ENCODE data around the gene SPOPL. TPM values are rescaled to one million over a fixed set of nuclear protein-coding genes. Genes with fewer than 3 reads are reported as not detected.

SPOPL gene
- polyA plus RNA-seq, 1 donor: 13.2 TPM

- DNase-seq (ENCODE audit: low read depth): no peak
Observed at GRCh38 chr2:138494265-138494966, 7.2 kb upstream of the SPOPL start.

GRCh38 chr2:138495384-138495783 lies 6.2 kb upstream of the SPOPL start:
- no peak for DNase-seq (ENCODE audit: low read depth)

GRCh38 chr2:138496096-138496651 lies 5.4 kb upstream of the SPOPL start:
- no peak for DNase-seq (ENCODE audit: low read depth)

GRCh38 chr2:138497294-138497693 lies 4.3 kb upstream of the SPOPL start:
- no peak for DNase-seq (ENCODE audit: low read depth)

- no peak for DNase-seq (ENCODE audit: low read depth)
Observed at GRCh38 chr2:138499684-138500083, 1.9 kb upstream of the SPOPL start.

- no peak for DNase-seq (ENCODE audit: low read depth)
Observed at GRCh38 chr2:138500592-138501424, 762 bp upstream of the SPOPL start.

GRCh38 chr2:138502255-138503086 lies 901 bp downstream of the SPOPL start:
- DNase-seq (ENCODE audit: low read depth): no peak

- DNase-seq (ENCODE audit: low read depth): no peak
Observed at GRCh38 chr2:138503087-138503442, 1.5 kb downstream of the SPOPL start.

GRCh38 chr2:138503652-138504051 lies 2.1 kb downstream of the SPOPL start:
- DNase-seq (ENCODE audit: low read depth): no peak

- no peak for DNase-seq (ENCODE audit: low read depth)
Observed at GRCh38 chr2:138504092-138504491, 2.5 kb downstream of the SPOPL start.

- DNase-seq (ENCODE audit: low read depth): no peak
Observed at GRCh38 chr2:138504546-138505235, 3.1 kb downstream of the SPOPL start.

GRCh38 chr2:138507267-138507666 lies 5.7 kb downstream of the SPOPL start:
- DNase-seq (ENCODE audit: low read depth): no peak

- no peak for DNase-seq (ENCODE audit: low read depth)
Observed at GRCh38 chr2:138510319-138510718, 8.7 kb downstream of the SPOPL start.

- no peak for DNase-seq (ENCODE audit: low read depth)
Observed at GRCh38 chr2:138512672-138513071, 11.1 kb downstream of the SPOPL start.

- no peak for DNase-seq (ENCODE audit: low read depth)
Observed at GRCh38 chr2:138514173-138514572, 12.6 kb downstream of the SPOPL start.

- no peak for DNase-seq (ENCODE audit: low read depth)
Observed at GRCh38 chr2:138515092-138515491, 13.5 kb downstream of the SPOPL start.

- DNase-seq (ENCODE audit: low read depth): no peak
Observed at GRCh38 chr2:138516030-138516704, 14.6 kb downstream of the SPOPL start.

GRCh38 chr2:138518860-138519259 lies 17.3 kb downstream of the SPOPL start:
- DNase-seq (ENCODE audit: low read depth): no peak

- no peak for DNase-seq (ENCODE audit: low read depth)
Observed at GRCh38 chr2:138521821-138522220, 20.3 kb downstream of the SPOPL start.

- DNase-seq (ENCODE audit: low read depth): no peak
Observed at GRCh38 chr2:138522556-138522955, 21.0 kb downstream of the SPOPL start.

All from forelimb muscle (tissue), 1 donor.